Naive thymus-derived CD8-positive, alpha-beta T cell (primary cell): ENCODE measurements around the gene MCF2L. TPM values are rescaled to one million over a fixed set of nuclear protein-coding genes. Genes with fewer than 3 reads are reported as not detected.
A peak's percentile ranks its signal among the peaks of the same experiment; 100 is the strongest.
"Not testable (repeated sequence)": the region's sequence is repeated elsewhere in the genome, so short reads cannot be mapped to it uniquely, and the experiment has no call there.

ENCODE experiments used
- ATAC-seq, 2 donors: fragments of 150-1000 bp; cut with Tn5 transposase in 1 of 2; sonication (Bioruptor Pico), chemical (Tn5 transposase) in 1 of 2; 1 replicate in 1 of 2; 2 replicates in 1 of 2; pipeline ENCODE4 v1.10.0; 2021; ENCODE audit warnings: mild to moderate bottlenecking in 2 of 2, moderate library complexity in 2 of 2
- POLR2A ChIA-PET: fragments of 350-600 bp; sonication (Branson Sonifier 250); formaldehyde crosslinking; loops from one replicate; lab custom pipeline; 2021; ENCODE audit warnings: antibody characterized with exemption; lab: Charles Lee
- DNase-seq, 10 donors: peaks; one replicate each; pipeline versions ENCODE4 v3.0.0 to v3.0.0-alpha.2; 2020 to 2022
- H3K27ac Mint-ChIP-seq, 10 donors: one replicate each; pipeline ENCODE4 v1.8.0; 2020 to 2022; ENCODE audit warnings: mild to moderate bottlenecking in 10 of 10, mixed read lengths in 10 of 10, moderate library complexity in 4 of 10, inconsistent platforms in 1 of 10
- H3K27me3 Mint-ChIP-seq, 5 donors: one replicate each; pipeline ENCODE4 v1.8.0; 2021 to 2022; ENCODE audit warnings: mixed read lengths in 5 of 5
- H3K36me3 Mint-ChIP-seq, 3 donors: one replicate each; pipeline ENCODE4 v1.8.0; 2020 to 2022; ENCODE audit warnings: mixed read lengths in 3 of 3, mild to moderate bottlenecking in 2 of 3, inconsistent platforms in 1 of 3
- H3K4me1 Mint-ChIP-seq, 4 donors: one replicate each; pipeline ENCODE4 v1.8.0; 2021 to 2022; ENCODE audit warnings: mixed read lengths in 4 of 4
- H3K4me3 Mint-ChIP-seq, 10 donors: one replicate each; pipeline ENCODE4 v1.8.0; 2020 to 2022; ENCODE audit warnings: mild to moderate bottlenecking in 10 of 10, mixed read lengths in 10 of 10, moderate library complexity in 6 of 10, inconsistent platforms in 1 of 10
- H3K9me3 Mint-ChIP-seq, 9 donors: one replicate each; pipeline ENCODE4 v1.8.0; 2020 to 2022; ENCODE audit warnings: mixed read lengths in 9 of 9, mild to moderate bottlenecking in 3 of 9, inconsistent platforms in 1 of 9, moderate library complexity in 1 of 9
- polyA plus RNA-seq, 3 donors: library from polyadenylated mRNA; unstranded; fragments of 300-500 nt; fragmentation: Illumina TruSeq; gene quantifications; one replicate each; pipeline ENCODE4 v1.2.3, GENCODE V29; 2021
- total RNA-seq, 8 experiments: library from RNA in 2 of 8; stranded (reverse) in 2 of 8; gene quantifications; one replicate each; pipeline ENCODE4 v1.2.3 and lab custom pipeline; 2021 to 2026

Gene MCF2L
- total and polyA plus RNA-seq, 5 experiments from 2014 or later, result 0.81 to 30.3 (median 4.4) TPM

- Mint-ChIP-seq H3K36me3 (no peaks in the 10 kb centered on the region), H3K9me3 (no peaks in the 10 kb centered on the region), H3K4me1 (peaks cover 2 to 12% (median 6%) of the 10 kb centered on the region in 4 donors), H3K27ac (no peak overlapping the region), H3K4me3 (no peak overlapping the region), H3K27me3 (peaks cover 17 to 61% (median 37%) of the 10 kb centered on the region in 5 donors)
- no peak for ATAC-seq
- POLR2A ChIA-PET, result no interaction called here
- no peak for DNase-seq
Measured at GRCh38 chr13:112933649-112934048, 35.4 kb upstream of the MCF2L start.

DNA sequence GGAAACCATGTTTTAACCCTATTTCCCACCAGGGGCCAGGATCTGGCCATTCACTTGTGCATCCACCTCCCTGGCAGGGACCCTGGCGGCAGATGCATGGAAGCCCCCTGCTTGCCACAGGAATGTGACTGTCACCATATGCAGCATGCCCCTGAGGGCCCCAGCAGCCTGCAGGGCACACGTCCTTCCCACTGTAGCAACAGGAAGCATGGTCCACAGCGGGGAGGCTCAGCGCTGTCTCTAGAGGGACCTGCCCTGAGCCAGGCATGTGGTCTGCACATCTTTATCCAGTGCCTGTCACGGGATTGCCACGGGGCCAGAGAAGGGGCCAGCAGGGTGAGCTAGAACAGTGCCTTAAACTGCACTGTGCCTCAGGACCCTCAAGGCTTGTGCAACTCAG lies 34.9 kb upstream of the MCF2L start:
- ATAC-seq (no peak), DNase-seq (no peak)
- POLR2A ChIA-PET, result no interaction called here
- Mint-ChIP-seq H3K4me3 (no peak overlapping the region), H3K27ac (no peak overlapping the region), H3K36me3 (no peaks in the 10 kb centered on the region), H3K9me3 (no peaks in the 10 kb centered on the region), H3K27me3 (peaks cover 15 to 61% (median 36%) of the 10 kb centered on the region in 5 donors), H3K4me1 (peaks cover 1 to 10% (median 5%) of the 10 kb centered on the region in 4 donors)

DNA sequence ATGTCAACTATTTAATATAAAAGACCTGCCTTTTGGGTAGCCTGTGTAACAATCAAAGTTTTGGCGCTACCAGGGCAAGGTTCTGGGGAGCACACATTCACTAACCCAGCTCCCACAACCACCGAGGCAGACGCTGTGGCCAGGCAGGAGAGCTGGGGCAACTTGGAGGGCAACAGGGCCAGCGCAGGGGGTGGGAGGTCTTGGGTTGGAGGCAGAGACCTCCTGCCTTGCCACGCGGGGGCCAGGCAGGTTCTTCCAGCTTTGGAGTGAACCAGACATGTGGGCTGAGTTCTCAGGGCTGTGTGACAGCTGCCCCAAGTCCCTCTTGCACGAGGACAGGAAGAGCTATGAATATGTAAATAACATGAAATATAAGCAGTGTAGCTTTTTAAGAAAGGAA lies 30.3 kb upstream of the MCF2L start:
- Mint-ChIP-seq H3K4me1 (peaks cover 4 to 15% (median 10%) of the 10 kb centered on the region in 4 donors), H3K27me3 (peaks cover 3 to 40% (median 16%) of the 10 kb centered on the region in 5 donors), H3K27ac (no peak overlapping the region), H3K9me3 (no peaks in the 10 kb centered on the region), H3K36me3 (no peaks in the 10 kb centered on the region), H3K4me3 (no peak overlapping the region)
- POLR2A ChIA-PET, result no interaction called here
- DNase-seq (no peak), ATAC-seq (no peak)

DNA sequence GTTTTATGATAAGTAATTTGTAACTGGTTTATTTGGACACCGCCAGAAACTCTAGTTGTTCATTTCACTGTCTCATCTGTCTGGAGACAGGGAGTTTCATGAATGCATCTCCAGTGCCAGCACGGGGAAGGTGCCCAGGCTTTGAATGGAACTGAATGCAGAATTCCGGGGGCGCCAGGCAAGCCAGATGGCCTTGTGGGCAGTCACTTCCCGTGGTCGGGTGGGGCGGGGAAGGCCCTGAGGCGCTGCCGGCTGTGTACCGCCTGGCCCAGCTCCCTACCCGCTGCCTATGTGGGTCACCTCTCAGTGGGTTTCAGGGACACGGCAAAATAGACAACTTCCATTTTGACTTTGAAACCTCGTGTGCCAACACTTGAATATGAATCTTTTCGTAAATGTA lies 28.8 kb upstream of the MCF2L start:
- DNase-seq (no peak), ATAC-seq (no peak)
- POLR2A ChIA-PET, result no interaction called here
- no peaks in the 10 kb centered on the region for H3K9me3 Mint-ChIP-seq
- H3K36me3 Mint-ChIP-seq, result no peaks in the 10 kb centered on the region
- H3K4me1 Mint-ChIP-seq, result peaks cover 4 to 18% (median 11%) of the 10 kb centered on the region in 4 donors
- H3K27me3 Mint-ChIP-seq, result peaks cover 3 to 41% (median 20%) of the 10 kb centered on the region in 5 donors
- H3K4me3 Mint-ChIP-seq, result no peak overlapping the region
- H3K27ac Mint-ChIP-seq, result no peak overlapping the region

GRCh38 chr13:112941349-112941748 lies 27.7 kb upstream of the MCF2L start:
- Mint-ChIP-seq H3K27ac (no peak overlapping the region), H3K4me1 (peaks cover 4 to 18% (median 11%) of the 10 kb centered on the region in 4 donors), H3K27me3 (peaks cover 4 to 41% (median 20%) of the 10 kb centered on the region in 5 donors), H3K36me3 (no peaks in the 10 kb centered on the region), H3K4me3 (no peak overlapping the region), H3K9me3 (no peaks in the 10 kb centered on the region)
- no peak for ATAC-seq
- DNase-seq, result no peak
- POLR2A ChIA-PET, result no interaction called here

GRCh38 chr13:112941765-112942164 lies 27.2 kb upstream of the MCF2L start:
- POLR2A ChIA-PET, ATAC-seq, DNase-seq, H3K27ac Mint-ChIP-seq, H3K9me3 Mint-ChIP-seq, H3K4me3 Mint-ChIP-seq, H3K36me3 Mint-ChIP-seq: not testable (repeated sequence)
- Mint-ChIP-seq H3K27me3 (peaks cover 4 to 45% (median 22%) of the 10 kb centered on the region in 5 donors), H3K4me1 (peaks cover 4 to 18% (median 11%) of the 10 kb centered on the region in 4 donors)

DNA sequence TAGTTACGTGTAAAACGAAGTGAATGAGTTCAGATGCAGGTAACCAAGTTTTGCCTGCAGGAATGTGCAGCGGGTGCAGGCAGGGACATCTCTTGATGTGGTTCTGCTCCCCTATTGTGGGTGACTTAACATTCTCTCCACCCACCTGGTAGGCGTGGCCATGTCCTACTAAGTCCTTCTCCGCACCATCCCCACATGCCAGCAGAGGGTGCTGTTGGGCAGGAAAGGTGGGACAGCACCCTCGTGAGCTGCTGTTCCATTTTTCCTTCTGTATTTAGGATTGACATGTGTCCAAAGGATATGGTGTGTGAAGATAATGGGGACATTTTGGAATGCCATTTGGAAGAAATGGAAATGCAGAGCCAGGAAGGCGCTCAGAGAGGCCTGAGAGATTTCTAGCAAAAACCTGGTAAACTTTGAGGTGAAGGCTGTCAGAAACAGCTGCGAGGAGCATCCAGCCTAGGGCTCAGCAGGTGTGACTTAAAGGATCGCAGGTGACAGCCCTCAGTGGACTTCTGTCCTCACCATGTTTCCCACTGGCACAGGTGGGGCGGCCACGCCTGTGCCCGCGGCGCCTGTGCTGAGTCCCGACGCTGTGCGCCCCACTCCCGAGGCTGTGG lies 26.2 kb upstream of the MCF2L start:
- ATAC-seq (peak; percentile 96 to 97), DNase-seq (peak; percentile 91 to 98 (median 92))
- peaks cover 4 to 18% (median 11%) of the 10 kb centered on the region in 4 donors for H3K4me1 Mint-ChIP-seq
- H3K9me3 Mint-ChIP-seq, result no peaks in the 10 kb centered on the region
- H3K36me3 Mint-ChIP-seq, result no peaks in the 10 kb centered on the region
- peaks cover 4 to 47% (median 22%) of the 10 kb centered on the region in 5 donors for H3K27me3 Mint-ChIP-seq
- peak overlapping the region; percentile 85 to 100 (median 95) for H3K4me3 Mint-ChIP-seq
- peak overlapping the region in 5 of 10 donors; percentile 51 to 83 (median 79) for H3K27ac Mint-ChIP-seq
- POLR2A ChIA-PET, result interaction anchor here (1.0 to 1.2 kb wide), 2 partner anchors 86 to 267 kb away, joined by 4 to 5 read pairs; partner anchors contain the start of gene CUL4A

DNA sequence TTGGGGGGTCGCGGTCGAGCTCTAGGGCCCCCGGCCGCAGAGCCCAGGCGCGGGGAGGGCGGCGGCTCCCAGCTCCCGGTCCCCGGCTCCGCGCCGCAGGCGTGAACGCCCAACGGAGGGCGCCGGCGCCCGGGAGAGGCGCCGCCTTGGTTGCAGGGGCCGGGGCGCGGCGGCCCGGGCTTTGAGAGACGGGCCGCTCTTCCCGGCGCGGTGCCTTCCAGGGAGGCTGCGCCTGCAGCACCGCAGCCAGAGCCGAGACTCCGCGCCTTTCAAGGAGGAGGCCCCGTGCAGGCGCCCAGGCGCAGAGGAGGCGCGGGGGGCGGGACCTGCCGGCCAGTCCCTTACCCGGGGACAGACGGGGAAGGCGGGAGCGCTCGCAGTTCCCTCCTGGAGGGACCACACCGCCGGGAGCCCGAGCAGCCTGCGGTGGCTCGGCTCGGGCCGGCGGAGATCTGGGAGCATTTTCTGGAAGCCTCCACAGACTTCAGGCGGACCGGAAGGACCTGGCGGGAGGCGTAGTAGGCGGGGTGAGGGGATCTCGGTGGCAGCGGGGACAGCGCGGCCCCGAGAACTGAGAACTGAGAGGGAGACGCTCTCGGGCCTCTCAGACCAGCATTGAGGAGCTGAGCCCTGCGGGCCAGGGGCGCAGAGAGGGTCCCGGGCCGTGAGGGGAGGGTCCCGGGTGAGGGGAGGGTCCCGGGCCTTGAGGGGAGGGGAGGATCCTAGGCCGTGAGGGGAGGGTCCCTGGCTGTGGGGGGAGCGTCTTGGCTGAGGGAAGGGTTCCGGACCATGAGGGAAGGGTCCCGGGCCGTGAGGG lies 25.5 kb upstream of the MCF2L start:
- Mint-ChIP-seq H3K36me3 (no peaks in the 10 kb centered on the region), H3K4me1 (peaks cover 4 to 18% (median 11%) of the 10 kb centered on the region in 4 donors), H3K27me3 (peaks cover 7 to 45% (median 23%) of the 10 kb centered on the region in 5 donors), H3K27ac (peak overlapping the region in 1 of 10 donors; percentile 63), H3K9me3 (no peaks in the 10 kb centered on the region), H3K4me3 (peak overlapping the region; percentile 36 to 97 (median 72))
- POLR2A ChIA-PET, result interaction anchor here (0.7 to 1.2 kb wide), 3 partner anchors 86 to 429 kb away, joined by 3 to 5 read pairs (median 4); partner anchors contain the start of gene CUL4A
- ATAC-seq, result peak; percentile 21 to 47
- peak in 5 of 10 donors; percentile 11 to 29 (median 21) for DNase-seq

GRCh38 chr13:112947796-112948195 lies 21.2 kb upstream of the MCF2L start:
- H3K4me3 Mint-ChIP-seq, result no peak overlapping the region
- H3K4me1 Mint-ChIP-seq, result peaks cover under 1 to 9% (median 2%) of the 10 kb centered on the region in 4 donors
- peaks cover 8 to 38% (median 18%) of the 10 kb centered on the region in 5 donors for H3K27me3 Mint-ChIP-seq
- H3K9me3 Mint-ChIP-seq, result no peaks in the 10 kb centered on the region
- peak in 1 of 10 donors; percentile 37 for DNase-seq
- H3K27ac Mint-ChIP-seq, result no peak overlapping the region
- POLR2A ChIA-PET, result no interaction called here
- no peaks in the 10 kb centered on the region for H3K36me3 Mint-ChIP-seq
- no peak for ATAC-seq

DNA sequence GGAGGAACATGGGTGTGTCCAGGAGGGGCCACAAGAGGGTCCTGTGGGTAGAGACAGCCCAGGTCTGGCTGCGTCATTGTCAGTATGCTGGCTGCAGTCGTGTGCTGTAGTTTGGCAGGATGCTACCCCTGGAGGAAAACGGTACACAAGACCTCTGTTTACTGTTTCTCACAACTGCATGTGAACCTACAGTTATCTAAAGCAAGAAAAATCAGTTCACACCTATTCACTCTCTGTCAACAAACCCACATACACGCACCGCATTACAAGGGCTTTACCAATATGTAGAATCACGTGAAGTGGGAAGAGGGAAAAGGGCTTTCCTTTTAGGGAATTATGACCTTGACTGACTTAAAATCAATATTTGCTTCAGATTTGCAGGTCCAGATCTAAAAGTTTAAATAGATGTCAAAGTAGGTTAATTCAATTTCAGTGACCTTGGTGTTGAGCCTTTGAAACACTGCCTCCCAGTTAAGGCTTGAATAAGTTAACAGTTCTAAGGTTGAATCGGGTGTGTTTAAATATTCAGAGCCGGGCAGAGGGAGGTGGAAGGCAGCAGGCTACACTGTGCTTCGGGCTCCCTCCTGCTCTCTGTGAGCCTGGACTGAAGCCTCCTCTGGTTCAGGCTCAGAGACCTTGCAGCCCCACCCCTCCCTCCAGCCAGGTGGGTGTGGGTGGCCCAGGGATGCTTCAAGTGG lies 17.2 kb upstream of the MCF2L start:
- Mint-ChIP-seq H3K9me3 (no peaks in the 10 kb centered on the region), H3K4me1 (no peaks in the 10 kb centered on the region), H3K36me3 (no peaks in the 10 kb centered on the region), H3K27ac (no peak overlapping the region), H3K4me3 (no peak overlapping the region), H3K27me3 (peaks cover 5 to 22% (median 10%) of the 10 kb centered on the region in 5 donors)
- POLR2A ChIA-PET, result no interaction called here
- ATAC-seq (no peak), DNase-seq (no peak)

DNA sequence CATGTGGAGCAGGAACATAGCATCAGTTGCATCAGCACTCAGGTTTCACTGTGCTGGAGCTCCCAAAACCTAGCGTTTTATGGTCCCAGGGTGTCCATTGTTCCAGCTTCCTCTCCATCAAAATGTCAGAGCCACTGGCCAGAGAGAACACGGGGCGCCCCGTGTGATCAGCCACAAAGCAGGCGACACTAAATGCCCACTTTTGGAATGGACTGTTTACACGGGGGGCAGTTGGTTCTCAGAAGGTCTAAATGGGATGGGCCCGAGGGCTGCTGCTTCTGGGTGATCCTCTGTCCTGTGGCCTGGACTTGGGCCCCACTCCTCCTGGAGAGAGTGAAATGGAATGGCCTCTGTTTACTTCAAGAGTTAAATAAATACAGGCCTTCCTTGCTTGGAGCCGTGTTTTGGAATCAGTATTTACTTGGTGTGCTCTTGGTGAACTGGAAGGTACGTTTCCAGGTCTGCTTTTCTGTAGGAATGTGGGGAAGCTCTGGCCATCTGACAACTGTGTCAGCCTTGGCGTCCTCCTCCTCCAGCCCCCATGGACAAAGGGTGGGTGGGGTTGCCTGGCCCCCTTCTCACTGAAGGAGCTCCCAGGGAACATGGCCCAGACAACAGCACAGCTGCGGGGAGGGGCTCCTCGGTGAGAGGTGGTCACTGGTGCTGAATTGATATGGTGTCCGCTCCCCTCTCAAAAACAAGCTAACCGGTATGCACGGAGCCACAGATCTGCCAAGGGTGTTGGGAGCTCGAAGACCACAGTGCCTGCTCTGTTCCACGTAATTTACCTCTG lies 16.1 kb upstream of the MCF2L start:
- POLR2A ChIA-PET, result no interaction called here
- H3K27ac Mint-ChIP-seq, result no peak overlapping the region
- H3K9me3 Mint-ChIP-seq, result no peaks in the 10 kb centered on the region
- H3K4me3 Mint-ChIP-seq, result no peak overlapping the region
- DNase-seq, result peak in 1 of 10 donors; percentile 37
- H3K4me1 Mint-ChIP-seq, result no peaks in the 10 kb centered on the region
- H3K27me3 Mint-ChIP-seq, result peaks cover 5 to 13% (median 6%) of the 10 kb centered on the region in 5 donors
- no peak for ATAC-seq
- H3K36me3 Mint-ChIP-seq, result no peaks in the 10 kb centered on the region
